Lung (tissue), 12 donors: ENCODE results near the gene ELOVL1. TPM values are rescaled to one million over a fixed set of nuclear protein-coding genes. Genes with fewer than 3 reads are reported as not detected.

Experiments
- ATAC-seq: fragments of 200-7000 bp; cut with Tn5 transposase; one replicate; pipeline ENCODE4 v1.9.1; 2020; ENCODE audit warnings: moderate number of reproducible peaks; ENCODE audit not compliant: insufficient read depth, low FRiP score
- DNase-seq, 3 donors: peaks; one replicate each; pipeline ENCODE4 v3.0.0-alpha.2; 2013 to 2017
- H3K27ac ChIP-seq, 2 donors: one replicate each; pipeline ENCODE4 v1.5.1; 2013; ENCODE audit warnings: mild to moderate bottlenecking in 2 of 2, moderate library complexity in 2 of 2, control low read depth in 1 of 2, inconsistent platforms in 1 of 2, low read depth in 1 of 2, low read length in 1 of 2
- H3K27me3 ChIP-seq, 3 donors: one replicate each; pipeline ENCODE4 v1.5.1; 2013; ENCODE audit warnings: low read length in 2 of 3; ENCODE audit not compliant: control insufficient read depth in 3 of 3, insufficient read depth in 3 of 3
- H3K36me3 ChIP-seq, 4 donors: one replicate each; pipeline ENCODE4 v1.5.1; 2013; ENCODE audit warnings: low read length in 4 of 4, mild to moderate bottlenecking in 1 of 4, moderate library complexity in 1 of 4; ENCODE audit not compliant: control insufficient read depth in 4 of 4, insufficient read depth in 4 of 4
- H3K4me1 ChIP-seq, 5 donors: one replicate each; pipeline ENCODE4 v1.5.1; 2013; ENCODE audit warnings: low read length in 5 of 5, mild to moderate bottlenecking in 2 of 5, moderate library complexity in 1 of 5; ENCODE audit not compliant: control insufficient read depth in 5 of 5, insufficient read depth in 5 of 5
- H3K4me3 ChIP-seq: one replicate; pipeline ENCODE4 v1.5.1; 2013; ENCODE audit warnings: mild to moderate bottlenecking, control low read depth, moderate library complexity
- H3K9ac ChIP-seq, 2 donors: one replicate each; pipeline ENCODE4 v1.5.1; 2013; ENCODE audit warnings: low read length in 2 of 2, control low read depth in 1 of 2; ENCODE audit not compliant: insufficient read depth in 1 of 2
- H3K9me3 ChIP-seq, 4 donors: one replicate each; pipeline ENCODE4 v1.5.1; 2013; ENCODE audit warnings: low read length in 3 of 4, mild to moderate bottlenecking in 1 of 4, moderate library complexity in 1 of 4; ENCODE audit not compliant: control insufficient read depth in 4 of 4, insufficient read depth in 3 of 4
- WGBS, 2 donors: extraction: QIAGEN DNeasy Blood & Tissue Kit; methylation state at CpG; one replicate each; pipeline ENCODE4 v1.1.7; 2013; 5-methylcytosine and 5-hydroxymethylcytosine counted together
- polyA plus RNA-seq, 2 donors: library from polyadenylated mRNA; stranded (reverse); fragments of 200-250 nt; gene quantifications; one replicate each; pipeline ENCODE4 v1.2.1, GENCODE V29; 2013
- total RNA-seq, 2 donors: library from RNA; depleted of rRNA in 1 of 2; stranded (reverse); fragments of >200 nt in 1 of 2; gene quantifications; one replicate each; pipeline ENCODE4 v1.2.1, GENCODE V29; 2014 to 2021
- TF ChIP-seq, protein P1 (sequence below): IDR thresholded peaks from 2 replicates; pipeline ENCODE4 v1.5.1; 2012; ENCODE audit warnings: mild to moderate bottlenecking; ENCODE audit errors: control extremely low read depth, extremely low read depth
- donor health status: control.
- donor health status: control.
- donor health status: Bipolar disorder and iron deficiency.
- donor health status: healthy.
- donor health status: DM: yes; HTN: yes; CAD: no.

Gene ELOVL1
- total and polyA plus RNA-seq, 4 donors = 41.2 to 174 (median 103) TPM

DNA sequence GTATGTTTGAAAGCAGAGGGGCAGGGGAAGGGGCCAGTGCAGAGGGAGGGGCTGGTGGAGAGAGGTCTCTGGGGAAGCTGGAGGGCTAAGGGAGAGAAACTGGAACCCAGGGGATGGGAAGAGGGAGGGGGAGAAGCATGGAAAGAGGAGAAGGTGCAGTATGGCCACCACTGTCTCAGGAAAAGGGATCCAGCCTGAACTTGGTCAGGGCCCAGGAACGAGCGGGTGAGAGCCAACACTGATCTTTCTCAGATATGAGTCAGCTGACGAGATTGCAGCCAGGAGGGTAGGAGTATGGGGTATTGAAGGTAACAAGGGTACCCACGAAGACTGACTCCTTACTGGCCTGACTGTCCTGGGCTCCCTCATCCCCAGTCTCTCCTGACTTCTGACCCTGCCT, 49.0 kb downstream of the ELOVL1 start:
- no peak overlapping the region for H3K9ac ChIP-seq
- no peak for DNase-seq
- H3K4me1 ChIP-seq = peaks cover 0 to 6% (median 0%) of the 10 kb centered on the region in 5 donors
- 78 to 98% methylated on average over 4 of the region's 4 CpGs for WGBS, 2 donors
- TF ChIP-seq, protein P1, sequence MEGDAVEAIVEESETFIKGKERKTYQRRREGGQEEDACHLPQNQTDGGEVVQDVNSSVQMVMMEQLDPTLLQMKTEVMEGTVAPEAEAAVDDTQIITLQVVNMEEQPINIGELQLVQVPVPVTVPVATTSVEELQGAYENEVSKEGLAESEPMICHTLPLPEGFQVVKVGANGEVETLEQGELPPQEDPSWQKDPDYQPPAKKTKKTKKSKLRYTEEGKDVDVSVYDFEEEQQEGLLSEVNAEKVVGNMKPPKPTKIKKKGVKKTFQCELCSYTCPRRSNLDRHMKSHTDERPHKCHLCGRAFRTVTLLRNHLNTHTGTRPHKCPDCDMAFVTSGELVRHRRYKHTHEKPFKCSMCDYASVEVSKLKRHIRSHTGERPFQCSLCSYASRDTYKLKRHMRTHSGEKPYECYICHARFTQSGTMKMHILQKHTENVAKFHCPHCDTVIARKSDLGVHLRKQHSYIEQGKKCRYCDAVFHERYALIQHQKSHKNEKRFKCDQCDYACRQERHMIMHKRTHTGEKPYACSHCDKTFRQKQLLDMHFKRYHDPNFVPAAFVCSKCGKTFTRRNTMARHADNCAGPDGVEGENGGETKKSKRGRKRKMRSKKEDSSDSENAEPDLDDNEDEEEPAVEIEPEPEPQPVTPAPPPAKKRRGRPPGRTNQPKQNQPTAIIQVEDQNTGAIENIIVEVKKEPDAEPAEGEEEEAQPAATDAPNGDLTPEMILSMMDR = no peak
- no peak for ATAC-seq
- H3K36me3 ChIP-seq = peaks cover 0 to 10% (median 0%) of the 10 kb centered on the region in 4 donors
- no peaks in the 10 kb centered on the region for H3K27me3 ChIP-seq
- H3K27ac ChIP-seq = no peak overlapping the region
- H3K9me3 ChIP-seq = no peaks in the 10 kb centered on the region
- no peak overlapping the region for H3K4me3 ChIP-seq

DNA sequence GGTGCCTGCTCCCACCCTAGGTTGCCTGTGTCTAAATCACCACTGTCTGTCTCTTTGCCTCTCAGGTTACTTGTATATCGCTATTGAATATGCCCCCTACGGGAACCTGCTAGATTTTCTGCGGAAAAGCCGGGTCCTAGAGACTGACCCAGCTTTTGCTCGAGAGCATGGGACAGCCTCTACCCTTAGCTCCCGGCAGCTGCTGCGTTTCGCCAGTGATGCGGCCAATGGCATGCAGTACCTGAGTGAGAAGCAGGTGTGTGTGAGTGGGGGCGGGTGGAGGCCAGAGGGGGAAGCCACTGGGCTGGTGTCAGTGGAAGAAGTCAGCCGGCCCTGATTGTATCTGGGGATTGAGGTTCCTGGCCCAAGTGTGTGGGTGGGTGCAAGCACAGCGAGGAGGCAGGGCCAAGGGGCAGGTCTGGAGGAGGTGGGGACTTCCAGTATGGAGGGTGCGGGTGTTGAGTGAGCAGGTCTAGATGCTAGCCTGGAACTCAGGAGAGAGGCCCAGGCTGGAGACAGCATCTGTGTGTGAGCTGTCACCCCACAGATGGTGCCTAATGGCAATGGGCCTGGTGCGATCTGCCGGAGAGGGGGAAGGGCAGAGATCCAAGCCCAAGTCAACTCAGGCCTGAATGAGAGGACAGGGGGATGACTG, 49.9 kb downstream of the ELOVL1 start:
- ATAC-seq (no peak), DNase-seq (peak; percentile 20 to 53 (median 27))
- Histone ChIP-seq H3K9ac (no peak overlapping the region), H3K36me3 (peaks cover 0 to 13% (median 0%) of the 10 kb centered on the region in 4 donors), H3K9me3 (no peaks in the 10 kb centered on the region), H3K27me3 (no peaks in the 10 kb centered on the region), H3K27ac (no peak overlapping the region), H3K4me1 (peaks cover 0 to 6% (median 0%) of the 10 kb centered on the region in 5 donors), H3K4me3 (no peak overlapping the region)
- 87 to 94% methylated on average over 15 of the region's 15 CpGs for WGBS, 2 donors
- TF ChIP-seq, protein P1 = no peak

DNA sequence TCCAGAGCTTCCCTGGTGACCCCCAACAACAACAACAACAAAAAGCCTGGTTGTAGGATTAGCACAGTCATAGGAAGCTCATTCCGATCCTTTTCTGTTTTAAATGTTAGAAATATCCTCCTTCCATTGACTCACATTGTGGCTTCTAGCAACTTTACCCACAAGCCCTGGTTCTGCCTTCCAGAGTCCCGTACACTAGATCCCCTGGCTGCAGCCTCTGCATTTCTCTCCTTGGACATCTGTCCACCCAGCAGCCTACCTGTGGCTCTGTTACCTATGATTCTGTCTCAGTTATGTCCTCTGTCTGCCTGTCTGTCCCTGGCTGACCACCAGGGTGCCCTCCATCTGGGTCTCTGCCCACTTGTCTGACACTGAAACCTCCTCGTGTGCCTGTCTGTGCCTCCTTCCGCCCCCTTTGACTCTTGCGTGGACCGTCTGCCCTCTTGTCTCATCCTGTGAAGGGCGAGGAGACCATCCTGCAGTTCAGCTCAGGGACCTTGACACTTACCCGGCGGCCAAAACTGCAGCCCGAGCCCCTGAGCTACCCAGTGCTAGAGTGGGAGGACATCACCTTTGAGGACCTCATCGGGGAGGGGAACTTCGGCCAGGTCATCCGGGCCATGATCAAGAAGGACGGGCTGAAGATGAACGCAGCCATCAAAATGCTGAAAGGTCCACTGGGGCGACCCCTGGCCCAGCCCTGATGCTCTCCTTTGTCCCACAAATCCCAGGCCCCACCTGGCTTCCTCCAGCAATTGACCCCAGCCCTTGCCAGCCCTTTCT, 50.9 kb downstream of the ELOVL1 start:
- no peak overlapping the region for H3K27ac ChIP-seq
- no peak for DNase-seq
- 92 to 94% methylated on average over 16 of the region's 16 CpGs for WGBS, 2 donors

More for the DNA sequence above, 50.9 kb downstream of the ELOVL1 start:
- Histone ChIP-seq H3K36me3 (peaks cover 0 to 13% (median 0%) of the 10 kb centered on the region in 4 donors), H3K9me3 (no peaks in the 10 kb centered on the region), H3K4me1 (peaks cover 0 to 6% (median 0%) of the 10 kb centered on the region in 5 donors), H3K9ac (no peak overlapping the region), H3K4me3 (no peak overlapping the region), H3K27me3 (no peaks in the 10 kb centered on the region)
- no peak for ATAC-seq
- TF ChIP-seq, protein P1 = no peak
